Aorta (tissue), 5 donors: ENCODE results near the gene TEKTIP1. TPM values are rescaled to one million over a fixed set of nuclear protein-coding genes. Genes with fewer than 3 reads are reported as not detected.

Experiments
- ATAC-seq: fragments of 200-7000 bp; cut with Tn5 transposase; one replicate; pipeline ENCODE4 v1.9.1; 2022; ENCODE audit warnings: moderate library complexity; ENCODE audit not compliant: low FRiP score
- DNase-seq, 2 donors: peaks; one replicate each; pipeline ENCODE4 v3.0.0-alpha.2; 2020
- H3K27ac ChIP-seq, 2 donors: one replicate each; pipeline ENCODE4 v1.5.1; 2013; ENCODE audit warnings: low read length in 2 of 2, mild to moderate bottlenecking in 2 of 2, moderate library complexity in 2 of 2, control low read depth in 1 of 2, inconsistent platforms in 1 of 2, low read depth in 1 of 2
- H3K27me3 ChIP-seq, 2 donors: one replicate each; pipeline ENCODE4 v1.6.1; 2013; ENCODE audit warnings: control low read depth in 1 of 2, low read length in 1 of 2, mild to moderate bottlenecking in 1 of 2, moderate library complexity in 1 of 2; ENCODE audit not compliant: insufficient read depth in 2 of 2, control insufficient read depth in 1 of 2
- H3K36me3 ChIP-seq, 2 donors: one replicate each; pipeline ENCODE4 v1.6.1; 2013; ENCODE audit warnings: control low read depth in 1 of 2, low read length in 1 of 2, mild to moderate bottlenecking in 1 of 2; ENCODE audit not compliant: insufficient read depth in 2 of 2, control insufficient read depth in 1 of 2
- H3K4me1 ChIP-seq, 2 donors: one replicate each; pipeline ENCODE4 v1.6.1; 2013; ENCODE audit warnings: low read length in 2 of 2, control low read depth in 1 of 2, mild to moderate bottlenecking in 1 of 2, moderate library complexity in 1 of 2; ENCODE audit not compliant: insufficient read depth in 2 of 2, control insufficient read depth in 1 of 2
- H3K4me3 ChIP-seq, 2 donors: one replicate each; pipeline ENCODE4 v1.5.1; 2013; ENCODE audit warnings: low read length in 2 of 2, control low read depth in 1 of 2, mild to moderate bottlenecking in 1 of 2
- H3K9me3 ChIP-seq: one replicate; pipeline ENCODE4 v1.6.1; 2013; ENCODE audit warnings: mild to moderate bottlenecking, low read length; ENCODE audit not compliant: control insufficient read depth
- WGBS, 2 donors: extraction: QIAGEN DNeasy Blood & Tissue Kit; methylation state at CpG; one replicate each; pipeline ENCODE4 v1.1.7; 2013; 5-methylcytosine and 5-hydroxymethylcytosine counted together
- intact Hi-C, 2 donors: fragments of 100-400 bp; cut with DNase I; formaldehyde crosslinking; loops; one replicate each; pipeline versions ENCODE4 v1.14.2 to v1.15.0; 2022
- polyA plus RNA-seq, 2 donors: library from polyadenylated mRNA; stranded (reverse); fragments of 200-250 nt; gene quantifications; one replicate each; pipeline ENCODE4 v1.2.3, GENCODE V29; 2013
- total RNA-seq, 2 donors: library from RNA; stranded (reverse); fragmentation: NEBNext Ultra II Directional; extraction: Animal tissue kit (Norgen Biotek cat#: 25700); gene quantifications; one replicate each; pipeline ENCODE4 v1.2.1, GENCODE V29; 2021
- donor health status: healthy with polysubstance abuse.
- donor health status: Bipolar disorder and iron deficiency.
- donor health status: DM: no; HTN: no; CAD: no.
- donor health status: DM: no; HTN: no; CAD: no.
- donor health status: DM: yes; HTN: yes; CAD: no.

Gene TEKTIP1
- total and polyA plus RNA-seq, 4 donors = 0.46 to 2.4 (median 1.8) TPM; not detected in 1

DNA sequence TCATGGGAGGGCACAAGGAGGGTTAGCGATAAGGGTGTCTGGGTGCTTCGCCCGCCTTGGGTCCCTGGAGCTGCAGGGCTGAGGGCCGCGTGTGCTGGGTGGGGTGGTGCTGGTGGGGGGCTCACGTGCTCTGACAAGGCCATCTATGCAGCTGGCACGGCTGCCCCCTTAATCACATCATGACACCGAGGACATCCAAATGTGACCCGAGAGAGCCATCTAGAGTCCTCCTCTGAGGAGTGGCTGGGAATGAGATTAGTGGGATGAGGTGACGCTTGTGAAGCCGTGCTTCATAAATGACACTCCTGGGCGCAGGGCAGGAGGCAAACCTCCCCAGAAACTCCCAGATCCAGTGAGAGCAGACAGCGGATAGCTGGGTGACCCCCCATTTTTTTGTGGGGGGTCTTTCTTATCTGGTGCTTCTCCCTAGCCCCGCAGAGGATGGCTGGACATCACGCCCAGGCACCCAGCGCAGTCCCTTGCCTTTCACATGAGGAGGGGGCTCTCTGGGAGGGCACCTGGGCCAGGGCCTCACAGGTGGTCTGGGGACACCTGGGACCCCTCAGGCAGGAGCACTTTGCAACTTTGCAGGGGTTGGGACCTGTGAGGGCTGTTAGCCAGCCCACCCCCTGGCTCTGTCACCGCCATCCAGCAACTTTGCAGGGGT is 26.3 kb upstream of the TEKTIP1 start:
- intact Hi-C loops = no loop called here
- 73 to 83% methylated on average over 17 of the region's 17 CpGs for WGBS, 2 donors
- ATAC-seq (no peak), DNase-seq (no peak)
- Histone ChIP-seq H3K4me3 (no peak overlapping the region), H3K4me1 (no peaks in the 10 kb centered on the region), H3K27ac (no peak overlapping the region), H3K27me3 (no peaks in the 10 kb centered on the region), H3K36me3 (peaks cover 0 to 2% of the 10 kb centered on the region in 2 donors), H3K9me3 (no peaks in the 10 kb centered on the region)

DNA sequence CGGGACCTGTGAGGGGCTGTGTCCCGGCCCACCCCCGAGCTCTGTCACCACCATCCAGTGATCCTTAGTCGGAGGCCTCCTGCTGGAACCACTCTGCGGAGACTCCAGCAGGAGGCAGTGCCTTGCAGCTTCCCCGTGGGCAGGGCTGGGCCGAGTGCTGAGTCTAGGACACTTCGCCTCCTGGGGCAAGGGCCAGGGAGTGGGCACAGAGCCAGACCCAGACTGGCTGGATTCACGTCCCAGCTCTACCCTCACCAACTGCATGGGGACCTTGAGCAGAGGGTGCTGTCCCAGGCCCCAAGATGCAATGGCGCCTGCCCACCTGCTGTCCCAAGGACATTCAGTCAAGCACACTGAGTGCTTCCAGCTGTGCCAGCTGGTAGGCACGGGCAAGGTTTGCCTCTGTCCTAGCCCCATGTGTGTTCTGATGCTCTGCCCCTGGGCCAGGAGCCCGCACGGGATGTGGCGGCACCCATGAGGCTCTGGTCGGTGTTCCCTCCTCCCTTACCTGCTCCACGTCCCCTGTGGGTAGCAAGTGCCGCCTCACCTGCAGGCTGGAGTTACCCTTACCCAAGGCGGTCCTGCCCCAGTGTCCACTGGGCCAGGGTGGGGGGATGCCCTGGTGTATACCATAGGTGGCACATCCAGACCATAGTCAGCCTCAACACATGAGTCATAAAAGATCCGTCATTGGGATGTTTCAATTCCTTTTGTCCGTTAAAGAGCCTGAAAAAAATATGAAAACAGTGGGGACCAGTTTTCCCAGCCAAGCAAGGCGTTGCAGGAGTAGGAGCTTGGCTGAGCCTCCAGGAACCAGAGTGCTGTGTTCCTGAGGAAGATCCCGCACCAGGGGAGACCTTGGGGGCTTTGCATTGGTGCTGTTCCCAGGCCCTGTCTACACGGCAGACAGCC is 25.5 kb upstream of the TEKTIP1 start:
- no peak for DNase-seq
- no peaks in the 10 kb centered on the region for H3K4me1 ChIP-seq
- WGBS, 2 donors = 68 to 72% methylated on average over 23 of the region's 23 CpGs

DNA sequence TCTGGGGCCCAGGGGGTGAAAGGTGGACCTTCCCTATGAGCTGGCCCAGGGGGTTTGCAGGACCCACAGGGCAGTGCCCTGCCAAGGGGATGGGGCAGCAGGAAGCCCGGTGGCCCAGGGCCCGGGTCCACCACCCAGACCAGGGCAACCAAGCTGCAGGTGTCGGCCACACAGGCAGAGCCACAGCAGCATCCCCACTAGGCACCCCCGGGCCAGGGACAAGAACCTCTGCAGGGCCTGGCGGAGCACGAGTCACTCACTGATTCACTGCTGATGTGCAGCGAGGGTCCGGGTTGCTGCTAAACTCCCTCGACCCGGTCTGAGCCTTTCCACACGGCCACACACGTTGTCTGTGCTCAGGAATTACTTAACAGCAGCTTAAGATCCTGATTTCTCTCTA is 24.0 kb upstream of the TEKTIP1 start:
- no peaks in the 10 kb centered on the region for H3K27me3 ChIP-seq
- no peaks in the 10 kb centered on the region for H3K9me3 ChIP-seq
- 90 to 91% methylated on average over 12 of the region's 12 CpGs for WGBS, 2 donors
- DNase-seq (no peak), ATAC-seq (no peak)
- H3K4me3 ChIP-seq = no peak overlapping the region
- no peaks in the 10 kb centered on the region for H3K36me3 ChIP-seq
- intact Hi-C loops = no loop called here
- H3K27ac ChIP-seq = no peak overlapping the region
- H3K4me1 ChIP-seq = no peaks in the 10 kb centered on the region

More for the DNA sequence above, 25.5 kb upstream of the TEKTIP1 start:
- Histone ChIP-seq H3K4me3 (no peak overlapping the region), H3K27me3 (no peaks in the 10 kb centered on the region), H3K36me3 (peaks cover 0 to 2% of the 10 kb centered on the region in 2 donors), H3K9me3 (no peaks in the 10 kb centered on the region), H3K27ac (no peak overlapping the region)
- no peak for ATAC-seq
- intact Hi-C loops = no loop called here

DNA sequence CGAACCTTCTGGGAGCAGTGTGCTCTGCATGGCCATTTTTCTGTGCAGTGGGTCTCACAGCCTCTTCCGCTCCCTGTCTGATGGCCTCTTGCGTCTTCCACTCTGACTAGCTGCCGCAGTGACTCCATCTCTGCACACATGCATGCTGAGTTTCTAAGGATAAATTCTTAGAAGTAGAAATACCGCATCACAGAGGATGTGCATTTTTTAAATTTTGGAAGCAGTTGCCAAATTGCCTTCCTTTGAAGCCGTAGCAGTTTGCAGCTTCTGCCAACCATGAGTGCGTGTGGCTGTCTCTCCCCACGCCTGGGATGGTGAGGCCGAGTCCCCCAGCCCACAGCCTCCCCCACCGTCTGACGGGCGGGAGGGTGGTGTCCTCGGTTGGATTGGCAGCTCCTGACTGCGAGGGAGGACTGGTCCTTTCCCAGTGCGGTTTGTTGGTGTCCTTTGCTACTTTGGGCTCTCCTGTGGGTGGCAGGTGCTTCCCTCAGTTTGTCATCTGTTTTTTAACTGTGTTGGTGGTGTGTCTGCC is 23.0 kb upstream of the TEKTIP1 start:
- WGBS, 2 donors = 72 to 79% methylated on average over 15 of the region's 15 CpGs
- H3K27ac ChIP-seq = no peak overlapping the region
- ATAC-seq (no peak), DNase-seq (no peak)
- no peak overlapping the region for H3K4me3 ChIP-seq
- no peaks in the 10 kb centered on the region for H3K9me3 ChIP-seq
- no peaks in the 10 kb centered on the region for H3K27me3 ChIP-seq
- intact Hi-C loops = no loop called here
- no peaks in the 10 kb centered on the region for H3K4me1 ChIP-seq
- H3K36me3 ChIP-seq = no peaks in the 10 kb centered on the region

DNA sequence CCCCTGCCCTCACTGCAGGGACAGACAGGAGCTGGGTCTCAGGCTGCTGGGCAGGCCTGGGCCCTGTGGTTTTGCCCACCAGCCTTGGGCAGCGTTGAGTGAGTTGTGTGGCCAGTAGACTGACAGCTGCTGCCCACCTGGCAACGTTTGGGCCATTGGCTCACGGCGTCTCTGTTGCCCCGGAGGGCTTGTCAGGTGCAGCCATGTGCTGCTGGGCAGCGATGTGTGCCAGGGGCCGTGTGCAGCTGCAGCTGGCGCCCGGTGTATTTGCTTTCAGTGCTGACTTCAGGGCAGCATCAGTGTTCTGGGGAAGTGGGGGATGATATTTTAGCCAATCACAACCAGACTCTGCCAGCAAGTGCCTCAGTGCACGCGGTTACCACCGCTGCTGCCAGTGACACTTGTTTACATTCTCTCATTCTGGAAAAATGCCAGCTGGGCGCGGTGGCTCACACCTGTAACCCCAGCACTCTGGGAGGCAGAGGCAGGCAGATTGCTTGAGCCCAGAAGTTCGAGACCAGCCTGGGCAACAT is 22.2 kb upstream of the TEKTIP1 start:
- WGBS, 2 donors = 19 to 33% methylated on average over 15 of the region's 15 CpGs
- Histone ChIP-seq H3K4me3 (no peak overlapping the region), H3K4me1 (no peaks in the 10 kb centered on the region), H3K27ac (no peak overlapping the region), H3K9me3 (no peaks in the 10 kb centered on the region), H3K36me3 (no peaks in the 10 kb centered on the region), H3K27me3 (no peaks in the 10 kb centered on the region)
- intact Hi-C loops = no loop called here
- ATAC-seq (no peak), DNase-seq (no peak)

DNA sequence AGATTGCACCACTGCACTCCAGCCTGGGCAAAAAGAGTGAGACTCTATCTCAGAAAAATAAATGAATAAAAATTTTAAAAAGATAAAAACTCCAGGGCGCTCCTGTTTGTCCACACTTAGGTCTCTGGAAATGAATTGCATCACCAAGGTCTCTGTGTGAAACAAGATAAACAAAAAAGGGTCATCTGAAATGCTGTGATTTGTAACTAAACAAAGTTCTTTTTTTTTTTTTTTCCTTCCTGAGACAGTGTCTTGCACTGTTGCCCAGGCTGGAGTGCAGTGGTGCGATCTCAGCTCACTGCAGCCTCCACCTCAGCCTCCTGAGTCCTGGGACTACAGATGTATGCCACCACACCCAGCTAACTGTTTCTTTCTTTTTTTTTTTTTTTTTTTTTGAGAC is 21.3 kb upstream of the TEKTIP1 start:
- no peaks in the 10 kb centered on the region for H3K36me3 ChIP-seq
- no peaks in the 10 kb centered on the region for H3K27me3 ChIP-seq
- DNase-seq (no peak), ATAC-seq (no peak)
- WGBS, 2 donors = 91 to 99% methylated on average over 2 of the region's 2 CpGs
- no peaks in the 10 kb centered on the region for H3K9me3 ChIP-seq
- intact Hi-C loops = no loop called here
- H3K4me1 ChIP-seq = no peaks in the 10 kb centered on the region
- no peak overlapping the region for H3K27ac ChIP-seq
- no peak overlapping the region for H3K4me3 ChIP-seq

DNA sequence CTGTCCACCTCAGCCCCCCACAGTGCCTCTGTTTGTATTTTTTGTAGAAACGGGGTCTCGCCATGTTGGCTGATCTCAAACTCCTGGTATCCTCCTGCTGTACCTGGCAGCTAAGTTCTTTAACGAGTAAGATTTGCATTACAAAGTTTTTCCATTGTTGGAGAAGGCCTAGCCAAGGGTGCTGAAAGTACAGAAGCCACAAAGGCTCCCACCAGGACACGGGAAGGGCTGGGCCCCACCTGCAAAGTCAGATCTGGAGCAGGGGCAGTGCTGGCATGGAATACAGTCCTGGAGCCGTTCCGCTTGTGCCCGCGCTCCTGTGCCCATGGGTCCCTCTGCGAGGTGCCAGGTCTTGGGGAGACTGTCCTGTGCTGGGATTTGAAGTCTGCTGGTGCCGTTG is 20.7 kb upstream of the TEKTIP1 start:
- 67 to 75% methylated on average over 10 of the region's 10 CpGs for WGBS, 2 donors
- Histone ChIP-seq H3K36me3 (no peaks in the 10 kb centered on the region), H3K4me3 (no peak overlapping the region), H3K4me1 (no peaks in the 10 kb centered on the region), H3K27me3 (no peaks in the 10 kb centered on the region), H3K9me3 (no peaks in the 10 kb centered on the region), H3K27ac (no peak overlapping the region)
- ATAC-seq (no peak), DNase-seq (no peak)
- intact Hi-C loops = no loop called here

DNA sequence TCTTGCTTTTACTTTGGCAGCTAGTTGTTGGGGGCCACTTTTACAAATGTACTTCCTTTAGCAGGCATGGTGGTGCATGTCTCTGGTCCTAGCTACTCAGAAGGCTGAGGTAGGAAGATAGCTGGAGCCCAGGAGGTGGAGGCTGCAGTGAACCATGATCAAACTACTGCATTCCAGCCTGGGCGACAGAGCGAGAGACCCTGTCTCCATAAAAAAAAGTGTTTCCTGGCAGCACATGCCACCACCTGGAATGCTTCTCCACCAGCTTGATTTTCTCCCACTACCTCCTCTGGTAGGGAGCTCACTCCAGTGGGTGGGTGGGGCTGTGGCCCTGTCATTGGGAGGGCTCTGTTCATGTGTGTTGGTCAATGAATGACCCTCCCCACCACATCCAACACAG is 20.3 kb upstream of the TEKTIP1 start:
- ATAC-seq (no peak), DNase-seq (no peak)
- Histone ChIP-seq H3K9me3 (no peaks in the 10 kb centered on the region), H3K4me3 (no peak overlapping the region), H3K27ac (no peak overlapping the region), H3K27me3 (no peaks in the 10 kb centered on the region), H3K4me1 (no peaks in the 10 kb centered on the region), H3K36me3 (no peaks in the 10 kb centered on the region)
- intact Hi-C loops = no loop called here
- 41 to 58% methylated on average over 2 of the region's 2 CpGs for whole genome bisulfite sequencing, 2 donors
